ENCODE results near the gene PRKCE. TPM values are rescaled to one million over a fixed set of nuclear protein-coding genes. Genes with fewer than 3 reads are reported as not detected.
A peak's percentile ranks its signal among the peaks of the same experiment; 100 is the strongest.

The PRKCE gene
- total RNA-seq, 1 experiment from 2014 or later, result 14.8 TPM

DNA sequence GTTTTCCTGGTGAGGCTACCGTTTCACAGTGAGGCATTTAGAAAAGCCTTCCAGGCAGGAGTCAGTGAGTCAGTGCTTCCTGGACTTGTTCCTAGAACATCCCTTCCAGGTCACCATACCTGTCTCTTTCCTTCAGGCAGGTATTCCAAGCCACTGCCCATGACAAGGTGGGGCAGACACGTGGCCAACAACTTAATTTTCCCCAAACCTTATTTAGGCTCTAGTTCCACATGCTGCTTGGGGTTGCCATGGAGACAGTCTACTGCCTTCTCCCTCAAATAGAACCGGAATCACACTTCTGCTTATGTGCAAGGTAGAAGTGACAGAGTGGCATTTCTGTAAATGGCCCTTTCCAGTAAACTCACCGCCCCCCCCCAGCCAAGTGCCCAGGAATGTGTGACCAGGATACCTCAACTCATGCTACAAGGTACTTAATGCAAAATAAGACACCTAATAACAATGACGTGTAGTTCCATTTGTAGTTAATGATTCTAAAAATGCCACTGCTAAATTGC lies 258.3 kb downstream of the PRKCE start (continued):
- no peak for TF ChIP-seq TCF7L2 (IDR thresholded peaks at IDR 0.05; ENCODE audit: borderline replicate concordance, extremely low read depth, insufficient read depth, insufficient read length)
- TF ChIP-seq, protein P1, sequence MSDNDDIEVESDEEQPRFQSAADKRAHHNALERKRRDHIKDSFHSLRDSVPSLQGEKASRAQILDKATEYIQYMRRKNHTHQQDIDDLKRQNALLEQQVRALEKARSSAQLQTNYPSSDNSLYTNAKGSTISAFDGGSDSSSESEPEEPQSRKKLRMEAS (IDR thresholded peaks at IDR 0.05), result peak; percentile 94

- no peak overlapping the region; the same call in 1 of the 2 replicates for H3K9ac ChIP-seq (ENCODE audit: low read length)
- no TSS peak for BruUV-seq (replicated peaks)
- H2AFZ ChIP-seq (ENCODE audit: low read depth, low read length, poor library complexity, severe bottlenecking), result no peak overlapping the region
- POLR2A ChIA-PET, result no interaction called here
- no peak for ATAC-seq
- RAD21 ChIA-PET (ENCODE audit: low non-redundant PET in 1 of 2, low total read pairs in 2 of 2, uncharacterized antibody in 2 of 2, unreplicated experiment in 2 of 2), result no interaction called here
- no peaks in the 10 kb centered on the region for H3K9me2 ChIP-seq (ENCODE audit: insufficient read depth)
- DNase-seq (ENCODE audit: low read depth, low spot score), result no peak
- H3K4me1 ChIP-seq (ENCODE audit: control insufficient read depth in 1 of 2, insufficient read depth in 2 of 2, low read length in 2 of 2), result peaks cover 8 to 26% of the 10 kb centered on the region in 2 experiments
- H3K79me2 ChIP-seq (ENCODE audit: insufficient read depth, low read length), result no peaks in the 10 kb centered on the region
- no peak overlapping the region for H3K27ac ChIP-seq (ENCODE audit: low read depth, low read length)
- CTCF ChIA-PET, result no interaction called here
- H3K4me3 ChIP-seq (replicated peaks in 1 of 2; ENCODE audit: low read depth in 1 of 2, low read length in 2 of 2), result no peak overlapping the region
- H3K4me2 ChIP-seq (ENCODE audit: low read length), result peak overlapping the region; percentile 47; the same call in 1 of the 2 replicates
- TF ChIP-seq, protein P1 (IDR thresholded peaks at IDR 0.05), result no peak
- TF ChIP-seq ATF3 (IDR thresholded peaks at IDR 0.05) (no peak), SIN3A (IDR thresholded peaks at IDR 0.05; ENCODE audit: low read depth) (no peak), JUND (IDR thresholded peaks at IDR 0.05) (no peak), CBX3 (IDR thresholded peaks at IDR 0.05; ENCODE audit: low read depth) (no peak), ZNF274 (IDR thresholded peaks at IDR 0.05; ENCODE audit: low read depth, low read length) (no peak), EZH2phosphoT487 (IDR thresholded peaks at IDR 0.05; ENCODE audit: borderline replicate concordance) (no peak), RAD21 (IDR thresholded peaks at IDR 0.05; ENCODE audit: low read depth) (no peak), YY1 (IDR thresholded peaks at IDR 0.05; ENCODE audit: extremely low read depth, insufficient replicate concordance, low read depth, low read length) (no peak), ELF1 (IDR thresholded peaks at IDR 0.05; ENCODE audit: borderline replicate concordance, low read depth) (no peak), SRF (IDR thresholded peaks at IDR 0.05; ENCODE audit: low read depth) (no peak), REST (IDR thresholded peaks at IDR 0.05; ENCODE audit: low read depth) (no peak), EGR1 (IDR thresholded peaks at IDR 0.05; ENCODE audit: low read depth) (no peak), SP1 (IDR thresholded peaks at IDR 0.05; ENCODE audit: low read depth) (no peak), CEBPB (IDR thresholded peaks at IDR 0.05; ENCODE audit: low read depth) (no peak), EZH2 (IDR thresholded peaks at IDR 0.05) (no peak), TCF7L2 (IDR thresholded peaks at IDR 0.05; ENCODE audit: borderline replicate concordance, extremely low read depth, insufficient read depth, insufficient read length) (no peak), FOSL1 (IDR thresholded peaks at IDR 0.05; ENCODE audit: low read depth) (no peak), CTCF (IDR thresholded peaks at IDR 0.05 in 2 of 3, conservative IDR thresholded peaks at IDR 0.05 in 1 of 3; ENCODE audit: borderline replicate concordance in 1 of 3, insufficient read depth in 1 of 3, low read depth in 2 of 3, low read length in 2 of 3) (no peak), POLR2AphosphoS5 (IDR thresholded peaks at IDR 0.05; ENCODE audit: low read depth, low read length) (no peak)
- no peaks in the 10 kb centered on the region for H4K20me1 ChIP-seq (ENCODE audit: insufficient read depth)
- H3K27me3 ChIP-seq (ENCODE audit: insufficient read depth, low read length), result no peaks in the 10 kb centered on the region
- no peaks in the 10 kb centered on the region for H3K9me3 ChIP-seq (ENCODE audit: control insufficient read depth in 1 of 2, insufficient read depth in 1 of 2, low read depth in 1 of 2, low read length in 2 of 2)
- intact Hi-C loops (cut with micrococcal nuclease), result no loop called here
- H3K36me3 ChIP-seq (ENCODE audit: control insufficient read depth in 1 of 2, insufficient read depth in 2 of 2, low read length in 2 of 2), result no peaks in the 10 kb centered on the region
Measured at GRCh38 chr2:45910473-45911060, 259.1 kb downstream of the PRKCE start.
